WTC11 (cell line): ENCODE results near the gene HRH4.

Experiments
- CREB1 ChIP-seq: sonication (generic); formaldehyde crosslinking; IDR thresholded peaks from 2 replicates; pipeline ENCODE4 v1.8.0; 2023; ENCODE audit warnings: mild to moderate bottlenecking, missing genetic modification reagents
- CTCF ChIP-seq: fragments of 200-600 bp; IDR thresholded peaks from 2 replicates; pipeline ENCODE4 v1.8.0; 2022; ENCODE audit warnings: antibody characterized with exemption
- ESRRA ChIP-seq: sonication (generic); formaldehyde crosslinking; IDR thresholded peaks from 2 replicates; pipeline ENCODE4 v1.8.1; 2022; ENCODE audit warnings: mild to moderate bottlenecking, missing genetic modification reagents, borderline replicate concordance
- JUN ChIP-seq: sonication (generic); formaldehyde crosslinking; IDR thresholded peaks from 2 replicates; pipeline ENCODE4 v1.8.0; 2023; ENCODE audit warnings: mild to moderate bottlenecking, missing genetic modification reagents
- KAT7 ChIP-seq: sonication (generic); formaldehyde crosslinking; IDR thresholded peaks from 2 replicates; pipeline ENCODE4 v1.8.1; 2023; ENCODE audit warnings: missing genetic modification reagents, mild to moderate bottlenecking, borderline replicate concordance
- MAX ChIP-seq: sonication (generic); formaldehyde crosslinking; IDR thresholded peaks from 2 replicates; pipeline ENCODE4 v1.8.0; 2022; ENCODE audit warnings: mild to moderate bottlenecking, missing genetic modification reagents
- MLX ChIP-seq: sonication (generic); formaldehyde crosslinking; IDR thresholded peaks from 2 replicates; pipeline ENCODE4 v1.8.1; 2023; ENCODE audit warnings: mild to moderate bottlenecking, missing genetic modification reagents, moderate library complexity
- NFE2L1 ChIP-seq: sonication (generic); formaldehyde crosslinking; IDR thresholded peaks from 2 replicates; pipeline ENCODE4 v1.8.1; 2023; ENCODE audit warnings: missing genetic modification reagents
- NFYB ChIP-seq: sonication (generic); formaldehyde crosslinking; conservative IDR thresholded peaks from 2 replicates; pipeline ENCODE4 v1.8.0; 2022; ENCODE audit warnings: low read depth, missing genetic modification reagents
- NR2C2 ChIP-seq: sonication (generic); formaldehyde crosslinking; IDR thresholded peaks from 2 replicates; pipeline ENCODE4 v1.8.0; 2022; ENCODE audit warnings: mild to moderate bottlenecking, missing genetic modification reagents
- ZBTB21 ChIP-seq: sonication (generic); formaldehyde crosslinking; IDR thresholded peaks from 2 replicates; pipeline ENCODE4 v1.8.1; 2023; ENCODE audit warnings: mild to moderate bottlenecking, missing genetic modification reagents, borderline replicate concordance
- ZNF532 ChIP-seq: fragments of 250-450 bp; sonication (Bioruptor Pico); IDR thresholded peaks from 2 replicates; pipeline ENCODE4 v1.9.0; 2021; ENCODE audit warnings: mild to moderate bottlenecking, borderline replicate concordance
- TF ChIP-seq, protein P1 (sequence below): sonication (generic); formaldehyde crosslinking; IDR thresholded peaks from 2 replicates; pipeline ENCODE4 v1.8.1; 2022; ENCODE audit warnings: mild to moderate bottlenecking, moderate library complexity, missing genetic modification reagents
- TF ChIP-seq, protein P2 (sequence below): fragments of 250-450 bp; sonication (Bioruptor Pico); IDR thresholded peaks from 2 replicates; pipeline ENCODE4 v2.1.2; 2022; ENCODE audit warnings: mild to moderate bottlenecking, moderate library complexity

GRCh38 chr18:24429188-24429587 lies 31.2 kb upstream of the HRH4 start:
- TF ChIP-seq ZNF532 (CRISPR knock-in tag) (no peak), CTCF (no peak), ZBTB21 (CRISPR knock-in tag) (no peak), CREB1 (CRISPR knock-in tag) (no peak), MLX (CRISPR knock-in tag) (no peak), JUN (CRISPR knock-in tag) (no peak), MAX (CRISPR knock-in tag) (no peak), NFYB (CRISPR knock-in tag) (no peak), NR2C2 (CRISPR knock-in tag) (no peak), KAT7 (CRISPR knock-in tag) (no peak), NFE2L1 (CRISPR knock-in tag) (no peak), ESRRA (CRISPR knock-in tag) (no peak)
- TF ChIP-seq, protein P1, sequence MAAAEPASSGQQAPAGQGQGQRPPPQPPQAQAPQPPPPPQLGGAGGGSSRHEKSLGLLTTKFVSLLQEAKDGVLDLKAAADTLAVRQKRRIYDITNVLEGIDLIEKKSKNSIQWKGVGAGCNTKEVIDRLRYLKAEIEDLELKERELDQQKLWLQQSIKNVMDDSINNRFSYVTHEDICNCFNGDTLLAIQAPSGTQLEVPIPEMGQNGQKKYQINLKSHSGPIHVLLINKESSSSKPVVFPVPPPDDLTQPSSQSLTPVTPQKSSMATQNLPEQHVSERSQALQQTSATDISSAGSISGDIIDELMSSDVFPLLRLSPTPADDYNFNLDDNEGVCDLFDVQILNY (CRISPR knock-in tag), result no peak
- TF ChIP-seq, protein P2, sequence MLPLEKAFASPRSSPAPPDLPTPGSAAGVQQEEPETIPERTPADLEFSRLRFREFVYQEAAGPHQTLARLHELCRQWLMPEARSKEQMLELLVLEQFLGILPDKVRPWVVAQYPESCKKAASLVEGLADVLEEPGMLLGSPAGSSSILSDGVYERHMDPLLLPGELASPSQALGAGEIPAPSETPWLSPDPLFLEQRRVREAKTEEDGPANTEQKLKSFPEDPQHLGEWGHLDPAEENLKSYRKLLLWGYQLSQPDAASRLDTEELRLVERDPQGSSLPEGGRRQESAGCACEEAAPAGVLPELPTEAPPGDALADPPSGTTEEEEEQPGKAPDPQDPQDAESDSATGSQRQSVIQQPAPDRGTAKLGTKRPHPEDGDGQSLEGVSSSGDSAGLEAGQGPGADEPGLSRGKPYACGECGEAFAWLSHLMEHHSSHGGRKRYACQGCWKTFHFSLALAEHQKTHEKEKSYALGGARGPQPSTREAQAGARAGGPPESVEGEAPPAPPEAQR, result no peak
